ENCODE measurements around the gene TFF3.

Gene TFF3

GRCh38 chr21:42350927-42351426, 35.8 kb upstream of the TFF3 start, which contains the start of gene TFF2:
TSS of gene TFF2 (minus strand) at chr21:42350994. CDS start at chr21:42350957, 37 bp downstream.
- no peak within 1 kb of the TSS for H3K27ac ChIP-seq

GRCh38 chr21:42350318-42350910, 35.2 kb upstream of the TFF3 start:
- TF ChIP-seq, protein P1, sequence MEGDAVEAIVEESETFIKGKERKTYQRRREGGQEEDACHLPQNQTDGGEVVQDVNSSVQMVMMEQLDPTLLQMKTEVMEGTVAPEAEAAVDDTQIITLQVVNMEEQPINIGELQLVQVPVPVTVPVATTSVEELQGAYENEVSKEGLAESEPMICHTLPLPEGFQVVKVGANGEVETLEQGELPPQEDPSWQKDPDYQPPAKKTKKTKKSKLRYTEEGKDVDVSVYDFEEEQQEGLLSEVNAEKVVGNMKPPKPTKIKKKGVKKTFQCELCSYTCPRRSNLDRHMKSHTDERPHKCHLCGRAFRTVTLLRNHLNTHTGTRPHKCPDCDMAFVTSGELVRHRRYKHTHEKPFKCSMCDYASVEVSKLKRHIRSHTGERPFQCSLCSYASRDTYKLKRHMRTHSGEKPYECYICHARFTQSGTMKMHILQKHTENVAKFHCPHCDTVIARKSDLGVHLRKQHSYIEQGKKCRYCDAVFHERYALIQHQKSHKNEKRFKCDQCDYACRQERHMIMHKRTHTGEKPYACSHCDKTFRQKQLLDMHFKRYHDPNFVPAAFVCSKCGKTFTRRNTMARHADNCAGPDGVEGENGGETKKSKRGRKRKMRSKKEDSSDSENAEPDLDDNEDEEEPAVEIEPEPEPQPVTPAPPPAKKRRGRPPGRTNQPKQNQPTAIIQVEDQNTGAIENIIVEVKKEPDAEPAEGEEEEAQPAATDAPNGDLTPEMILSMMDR (conservative IDR thresholded peaks at IDR 0.05): no peak
- TF ChIP-seq ZFX (IDR thresholded peaks at IDR 0.05): no peak
- H3K27ac ChIP-seq: no peak overlapping the region

More at GRCh38 chr21:42350927-42351426, 35.8 kb upstream of the TFF3 start, which contains the start of gene TFF2:
- TF ChIP-seq, protein P1 (conservative IDR thresholded peaks at IDR 0.05): no peak

- no peak overlapping the region for H3K27ac ChIP-seq
- TF ChIP-seq, protein P1 (conservative IDR thresholded peaks at IDR 0.05): no peak
- TF ChIP-seq ZFX (IDR thresholded peaks at IDR 0.05): no peak
Observed at GRCh38 chr21:42349420-42350317, 34.5 kb upstream of the TFF3 start.

- no peak for TF ChIP-seq ZFX (IDR thresholded peaks at IDR 0.05)
- TF ChIP-seq, protein P1 (conservative IDR thresholded peaks at IDR 0.05): no peak
- no peak overlapping the region for H3K27ac ChIP-seq
Observed at GRCh38 chr21:42348762-42349161, 33.6 kb upstream of the TFF3 start.

GRCh38 chr21:42347601-42348327, 32.6 kb upstream of the TFF3 start:
- no peak overlapping the region for H3K27ac ChIP-seq
- TF ChIP-seq ZFX (IDR thresholded peaks at IDR 0.05): no peak
- TF ChIP-seq, protein P1 (conservative IDR thresholded peaks at IDR 0.05): no peak

- TF ChIP-seq, protein P1 (conservative IDR thresholded peaks at IDR 0.05): no peak
- no peak for TF ChIP-seq ZFX (IDR thresholded peaks at IDR 0.05)
Observed at GRCh38 chr21:42346866-42347600, 31.8 kb upstream of the TFF3 start.

More at GRCh38 chr21:42346866-42347600, 31.8 kb upstream of the TFF3 start:
- no peak overlapping the region for H3K27ac ChIP-seq

Measured in C4-2B (cell line).